ENCODE data around the gene OTOG. TPM values are rescaled to one million over a fixed set of nuclear protein-coding genes. Genes with fewer than 3 reads are reported as not detected.

OTOG gene
- total RNA-seq, 3 donors from 2014 or later (not counting 1 experiment from before 2014, with no cell fraction given), result not detected

DNA sequence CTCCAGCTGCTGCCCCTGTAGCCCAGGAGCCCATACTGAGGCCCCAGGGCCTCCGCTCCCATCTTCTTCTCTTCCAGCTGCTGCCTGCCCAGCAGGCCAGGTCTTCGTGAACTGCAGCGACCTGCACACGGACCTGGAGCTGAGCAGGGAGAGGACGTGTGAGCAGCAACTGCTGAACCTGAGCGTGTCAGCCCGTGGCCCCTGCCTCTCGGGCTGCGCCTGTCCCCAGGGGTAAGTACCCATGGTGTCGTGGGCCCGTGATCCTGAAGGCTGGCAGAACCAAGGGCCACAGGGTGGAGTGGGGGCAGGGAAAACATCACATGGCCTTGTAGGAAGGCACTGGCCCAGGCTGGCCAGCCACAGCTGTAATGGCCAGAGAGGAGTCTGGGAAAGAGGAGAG lies 31.2 kb downstream of the OTOG start:
- Mint-ChIP-seq H3K27me3 (ENCODE audit: low read depth in 2 of 2) (peaks cover 0 to 12% of the 10 kb centered on the region in 2 donors), H3K36me3 (no peaks in the 10 kb centered on the region), H3K9me3 (no peaks in the 10 kb centered on the region), H3K27ac (no peak overlapping the region), H3K4me1 (peaks cover 0 to 3% of the 10 kb centered on the region in 2 donors), H3K4me3 (no peak overlapping the region)
- Histone ChIP-seq H3K9me3 (ENCODE audit: control insufficient read depth, insufficient read depth, low read length) (no peaks in the 10 kb centered on the region), H3K27ac (ENCODE audit: low read length) (no peak overlapping the region), H3K27me3 (ENCODE audit: control insufficient read depth, insufficient read depth, low read length) (no peaks in the 10 kb centered on the region), H3K4me1 (ENCODE audit: control insufficient read depth, insufficient read depth, low read length) (no peaks in the 10 kb centered on the region), H3K4me3 (ENCODE audit: low read length) (no peak overlapping the region), H3K36me3 (ENCODE audit: control insufficient read depth, insufficient read depth, low read length) (no peaks in the 10 kb centered on the region)
- DNase-seq (peak in 1 of 2 donors; percentile 11), ATAC-seq (no peak)
- intact Hi-C loops (cut with micrococcal nuclease), result no loop called here
- TF ChIP-seq, protein P1, sequence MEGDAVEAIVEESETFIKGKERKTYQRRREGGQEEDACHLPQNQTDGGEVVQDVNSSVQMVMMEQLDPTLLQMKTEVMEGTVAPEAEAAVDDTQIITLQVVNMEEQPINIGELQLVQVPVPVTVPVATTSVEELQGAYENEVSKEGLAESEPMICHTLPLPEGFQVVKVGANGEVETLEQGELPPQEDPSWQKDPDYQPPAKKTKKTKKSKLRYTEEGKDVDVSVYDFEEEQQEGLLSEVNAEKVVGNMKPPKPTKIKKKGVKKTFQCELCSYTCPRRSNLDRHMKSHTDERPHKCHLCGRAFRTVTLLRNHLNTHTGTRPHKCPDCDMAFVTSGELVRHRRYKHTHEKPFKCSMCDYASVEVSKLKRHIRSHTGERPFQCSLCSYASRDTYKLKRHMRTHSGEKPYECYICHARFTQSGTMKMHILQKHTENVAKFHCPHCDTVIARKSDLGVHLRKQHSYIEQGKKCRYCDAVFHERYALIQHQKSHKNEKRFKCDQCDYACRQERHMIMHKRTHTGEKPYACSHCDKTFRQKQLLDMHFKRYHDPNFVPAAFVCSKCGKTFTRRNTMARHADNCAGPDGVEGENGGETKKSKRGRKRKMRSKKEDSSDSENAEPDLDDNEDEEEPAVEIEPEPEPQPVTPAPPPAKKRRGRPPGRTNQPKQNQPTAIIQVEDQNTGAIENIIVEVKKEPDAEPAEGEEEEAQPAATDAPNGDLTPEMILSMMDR (IDR thresholded peaks at IDR 0.05), result no peak
- 90% methylated on average over 11 of the region's 11 CpGs for WGBS (ENCODE audit: insufficient coverage)

DNA sequence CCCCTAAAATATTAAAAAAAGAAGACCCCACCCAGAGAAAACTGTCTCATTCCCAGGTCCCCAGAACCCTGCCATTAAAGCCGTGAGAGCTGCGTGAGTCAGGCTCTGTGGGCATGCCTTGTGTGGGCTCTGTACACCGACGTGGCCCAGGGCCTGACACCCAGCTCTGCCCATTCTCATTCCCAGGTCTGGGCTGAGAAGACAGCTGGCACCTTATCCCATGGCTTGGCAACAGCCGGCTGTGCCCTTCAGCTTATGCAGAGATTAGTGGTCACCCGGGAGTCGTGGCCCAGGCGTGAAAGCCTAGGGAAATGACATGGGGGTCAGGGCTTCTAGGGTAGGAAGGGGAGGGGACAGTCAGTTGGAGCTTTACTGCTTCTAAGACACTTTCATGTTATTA lies 31.9 kb downstream of the OTOG start:
- no peak overlapping the region for H3K27ac Mint-ChIP-seq
- peak in 1 of 2 donors; percentile 1 for DNase-seq
- WGBS (ENCODE audit: insufficient coverage), result 89% methylated on average over 8 of the region's 8 CpGs

DNA sequence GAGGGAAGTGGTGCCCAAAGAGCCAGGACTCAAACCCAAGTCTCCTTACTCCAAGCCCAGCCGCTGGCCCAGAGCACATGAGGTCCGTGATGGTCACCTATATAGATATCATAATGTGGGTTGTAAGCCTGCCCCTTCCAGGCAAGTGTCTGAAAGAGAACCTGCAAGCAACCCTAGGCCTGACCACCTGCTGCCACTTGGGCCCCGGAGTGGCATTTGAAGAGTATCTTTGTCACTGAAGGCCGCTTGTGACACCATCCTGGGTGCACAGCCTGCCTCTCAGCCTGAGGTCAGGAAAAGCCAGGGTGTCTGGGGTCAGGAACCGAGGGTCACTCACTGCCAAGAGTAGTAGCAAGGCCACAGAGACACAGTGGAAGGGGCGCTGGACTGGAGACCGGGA lies 32.4 kb downstream of the OTOG start:
- H3K4me3 Mint-ChIP-seq, result no peak overlapping the region
- peaks cover 0 to 12% of the 10 kb centered on the region in 2 donors for H3K27me3 Mint-ChIP-seq (ENCODE audit: low read depth in 2 of 2)
- ATAC-seq, result no peak
- Histone ChIP-seq H3K4me3 (ENCODE audit: low read length) (no peak overlapping the region), H3K4me1 (ENCODE audit: control insufficient read depth, insufficient read depth, low read length) (no peaks in the 10 kb centered on the region), H3K27me3 (ENCODE audit: control insufficient read depth, insufficient read depth, low read length) (no peaks in the 10 kb centered on the region), H3K9me3 (ENCODE audit: control insufficient read depth, insufficient read depth, low read length) (no peaks in the 10 kb centered on the region), H3K27ac (ENCODE audit: low read length) (no peak overlapping the region), H3K36me3 (ENCODE audit: control insufficient read depth, insufficient read depth, low read length) (no peaks in the 10 kb centered on the region)
- H3K9me3 Mint-ChIP-seq, result no peaks in the 10 kb centered on the region
- no peak overlapping the region for H3K27ac Mint-ChIP-seq
- H3K4me1 Mint-ChIP-seq, result no peaks in the 10 kb centered on the region
- no peaks in the 10 kb centered on the region for H3K36me3 Mint-ChIP-seq
- peak in 1 of 2 donors; percentile 7 for DNase-seq
- 88% methylated on average over 7 of the region's 7 CpGs for WGBS (ENCODE audit: insufficient coverage)
- intact Hi-C loops (cut with micrococcal nuclease), result no loop called here
- TF ChIP-seq, protein P1 (IDR thresholded peaks at IDR 0.05), result no peak

More for the DNA sequence above, 31.9 kb downstream of the OTOG start:
- Histone ChIP-seq H3K4me3 (ENCODE audit: low read length) (no peak overlapping the region), H3K4me1 (ENCODE audit: control insufficient read depth, insufficient read depth, low read length) (no peaks in the 10 kb centered on the region), H3K9me3 (ENCODE audit: control insufficient read depth, insufficient read depth, low read length) (no peaks in the 10 kb centered on the region), H3K27me3 (ENCODE audit: control insufficient read depth, insufficient read depth, low read length) (no peaks in the 10 kb centered on the region), H3K27ac (ENCODE audit: low read length) (no peak overlapping the region), H3K36me3 (ENCODE audit: control insufficient read depth, insufficient read depth, low read length) (no peaks in the 10 kb centered on the region)
- Mint-ChIP-seq H3K9me3 (no peaks in the 10 kb centered on the region), H3K27me3 (ENCODE audit: low read depth in 2 of 2) (peaks cover 0 to 12% of the 10 kb centered on the region in 2 donors), H3K4me3 (no peak overlapping the region), H3K36me3 (no peaks in the 10 kb centered on the region), H3K4me1 (no peaks in the 10 kb centered on the region)
- intact Hi-C loops (cut with micrococcal nuclease), result no loop called here
- TF ChIP-seq, protein P1 (IDR thresholded peaks at IDR 0.05), result no peak
- no peak for ATAC-seq

DNA sequence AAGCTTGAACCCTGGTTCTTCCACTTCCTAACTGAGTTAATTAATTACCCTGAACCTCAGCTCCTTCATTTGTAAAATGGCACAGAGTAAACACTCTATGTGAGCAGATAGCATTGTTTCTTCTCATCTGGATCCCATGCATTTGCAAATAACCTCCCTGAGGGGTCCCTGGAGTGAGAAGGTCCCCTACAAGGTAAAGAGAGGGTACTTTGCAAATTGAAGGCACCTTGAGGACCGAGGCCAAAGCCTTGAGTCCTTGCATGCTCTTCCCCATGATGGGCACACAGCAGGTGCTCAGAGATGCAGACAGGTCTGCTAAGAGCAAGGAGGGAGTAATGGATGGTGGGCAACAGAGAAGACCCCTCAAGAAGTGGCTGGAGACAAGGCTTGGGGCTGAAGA lies 33.2 kb downstream of the OTOG start:
- Mint-ChIP-seq H3K4me3 (no peak overlapping the region), H3K4me1 (no peaks in the 10 kb centered on the region), H3K9me3 (no peaks in the 10 kb centered on the region), H3K27ac (no peak overlapping the region), H3K27me3 (ENCODE audit: low read depth in 2 of 2) (peaks cover 0 to 12% of the 10 kb centered on the region in 2 donors), H3K36me3 (no peaks in the 10 kb centered on the region)
- TF ChIP-seq, protein P1 (IDR thresholded peaks at IDR 0.05), result no peak
- no peak for DNase-seq
- WGBS (ENCODE audit: insufficient coverage), result 71% methylated on average over 1 of the region's 1 CpG
- ATAC-seq, result no peak
- intact Hi-C loops (cut with micrococcal nuclease), result no loop called here
- Histone ChIP-seq H3K9me3 (ENCODE audit: control insufficient read depth, insufficient read depth, low read length) (no peaks in the 10 kb centered on the region), H3K36me3 (ENCODE audit: control insufficient read depth, insufficient read depth, low read length) (no peaks in the 10 kb centered on the region), H3K4me3 (ENCODE audit: low read length) (no peak overlapping the region), H3K4me1 (ENCODE audit: control insufficient read depth, insufficient read depth, low read length) (no peaks in the 10 kb centered on the region), H3K27me3 (ENCODE audit: control insufficient read depth, insufficient read depth, low read length) (no peaks in the 10 kb centered on the region), H3K27ac (ENCODE audit: low read length) (no peak overlapping the region)

Data from natural killer cell (primary cell).